Activated CD4-positive, alpha-beta T cell treated with anti-CD3 and anti-CD28 coated beads, Interleukin-2, amount 50 U/mL, for 48 hours (primary cell): Measurements from ENCODE around the gene KIF4A.

ENCODE experiments used
- DNase-seq, 2 experiments: peaks; one replicate each; pipeline ENCODE4 v3.0.0-alpha.2; 2020

The KIF4A gene

GRCh38 chrX:70444946-70445656, 155.2 kb downstream of the KIF4A start:
- no peak for DNase-seq

GRCh38 chrX:70445951-70446350, 156.0 kb downstream of the KIF4A start:
- no peak for DNase-seq

GRCh38 chrX:70446380-70447350, 156.8 kb downstream of the KIF4A start:
- no peak for DNase-seq

GRCh38 chrX:70449457-70449966, 159.6 kb downstream of the KIF4A start:
- DNase-seq, result no peak

- peak; percentile 62 to 70 for DNase-seq
Observed at GRCh38 chrX:70452143-70452733, 162.3 kb downstream of the KIF4A start.

- DNase-seq, result no peak
Observed at GRCh38 chrX:70453024-70453618, 163.2 kb downstream of the KIF4A start.

- DNase-seq, result peak; percentile 71 to 77
Observed at GRCh38 chrX:70454441-70455365, 164.8 kb downstream of the KIF4A start.

GRCh38 chrX:70455366-70456202, 165.7 kb downstream of the KIF4A start:
- peak in 1 of 2 experiments; percentile 10 for DNase-seq

- no peak for DNase-seq
Observed at GRCh38 chrX:70456256-70456655, 166.4 kb downstream of the KIF4A start.

- no peak for DNase-seq
Observed at GRCh38 chrX:70461026-70461425, 171.1 kb downstream of the KIF4A start.

GRCh38 chrX:70464051-70464450, 174.1 kb downstream of the KIF4A start:
- no peak for DNase-seq

- DNase-seq, result no peak
Observed at GRCh38 chrX:70466968-70467367, 177.1 kb downstream of the KIF4A start.

GRCh38 chrX:70468709-70469108, 178.8 kb downstream of the KIF4A start:
- no peak for DNase-seq
